Fibroblast of lung (primary cell): ENCODE measurements around the gene EEF2. TPM values are rescaled to one million over a fixed set of nuclear protein-coding genes. Genes with fewer than 3 reads are reported as not detected.

Experiments used
- DNase-seq, 2 donors: peaks; one replicate each; pipeline versions ENCODE4 v3.0.0 to v3.0.0-alpha.2; 2010; ENCODE audit warnings: low read depth in 2 of 2
- H2AFZ ChIP-seq: 2 replicates; pipeline ENCODE4 v1.5.1; 2012; ENCODE audit warnings: low read length, control low read depth, inconsistent platforms
- H3K27ac ChIP-seq: 2 replicates; pipeline ENCODE4 v1.5.1; 2011; ENCODE audit warnings: low read length, control low read depth; ENCODE audit not compliant: insufficient read depth
- H3K27me3 ChIP-seq: 2 replicates; pipeline ENCODE4 v1.5.1; 2011; ENCODE audit warnings: mild to moderate bottlenecking, low read length; ENCODE audit not compliant: control insufficient read depth, insufficient read depth
- H3K36me3 ChIP-seq: 2 replicates; pipeline ENCODE4 v1.5.1; 2011; ENCODE audit warnings: low read length; ENCODE audit not compliant: control insufficient read depth, insufficient read depth
- H3K4me1 ChIP-seq: 2 replicates; pipeline ENCODE4 v1.5.1; 2011; ENCODE audit warnings: low read length; ENCODE audit not compliant: control insufficient read depth, insufficient read depth; ENCODE audit errors: extremely low read depth
- H3K4me2 ChIP-seq: 2 replicates; pipeline ENCODE4 v1.5.1; 2011; ENCODE audit warnings: low read length, control low read depth; ENCODE audit not compliant: insufficient read depth; ENCODE audit errors: extremely low read depth
- H3K4me3 ChIP-seq, 4 experiments: fragments of 200-600 bp in 1 of 4; sonication (generic) in 1 of 4; replicated peaks in 1 of 4; 2 replicates each; pipeline ENCODE4 v1.5.1; 2011 to 2016; ENCODE audit warnings: low read length in 4 of 4, low read depth in 3 of 4, mild to moderate bottlenecking in 3 of 4, control low read depth in 2 of 4, inconsistent platforms in 1 of 4, mixed read lengths in 1 of 4; ENCODE audit not compliant: insufficient read depth in 1 of 4; ENCODE audit errors: control extremely low read depth in 1 of 4
- H3K79me2 ChIP-seq: 2 replicates; pipeline ENCODE4 v1.5.1; 2012; ENCODE audit warnings: mild to moderate bottlenecking, low read length, inconsistent platforms; ENCODE audit not compliant: control insufficient read depth, insufficient read depth
- H3K9ac ChIP-seq: 2 replicates; pipeline ENCODE4 v1.5.1; 2011; ENCODE audit warnings: mild to moderate bottlenecking, low read length, control low read depth; ENCODE audit not compliant: insufficient read depth
- H3K9me3 ChIP-seq: 2 replicates; pipeline ENCODE4 v1.5.1; 2012; ENCODE audit warnings: low read depth, low read length; ENCODE audit not compliant: control insufficient read depth, insufficient read depth
- H4K20me1 ChIP-seq: 2 replicates; pipeline ENCODE4 v1.5.1; 2011; ENCODE audit warnings: low read length; ENCODE audit not compliant: control insufficient read depth, insufficient read depth; ENCODE audit errors: extremely low read depth
- EZH2 ChIP-seq: IDR thresholded peaks from 2 replicates; pipeline ENCODE4 v1.5.1; 2012; ENCODE audit warnings: low read length, control low read depth, mild to moderate bottlenecking; ENCODE audit errors: missing control alignments
- polyA plus RNA-seq, 2 donors: library from polyadenylated mRNA; depleted of rRNA in 1 of 2; stranded (reverse) in 1 of 2; unstranded in 1 of 2; fragments of >200 nt; gene quantifications; 2 replicates each; pipeline ENCODE4 v1.2.1, GENCODE V29; 2011 to 2012; ENCODE audit warnings: missing spikeins in 1 of 2
- total RNA-seq: library from RNA; depleted of rRNA; stranded (reverse); fragments of >200 nt; gene quantifications from 2 replicates; pipeline ENCODE4 v1.2.1, GENCODE V29; 2014
- TF ChIP-seq, protein P1 (sequence below), 2 donors: IDR thresholded peaks in 1 of 2; conservative IDR thresholded peaks in 1 of 2; 1 replicate in 1 of 2; 2 replicates in 1 of 2; pipeline ENCODE4 v1.5.1; 2011 to 2012; ENCODE audit warnings: low read length in 2 of 2, control low read depth in 1 of 2, inconsistent platforms in 1 of 2, low read depth in 1 of 2, mild to moderate bottlenecking in 1 of 2

EEF2 gene
- total and polyA plus RNA-seq, 2 donors (not counting 1 experiment from before 2014, with no cell fraction given): 976 to 2,646 TPM

DNA sequence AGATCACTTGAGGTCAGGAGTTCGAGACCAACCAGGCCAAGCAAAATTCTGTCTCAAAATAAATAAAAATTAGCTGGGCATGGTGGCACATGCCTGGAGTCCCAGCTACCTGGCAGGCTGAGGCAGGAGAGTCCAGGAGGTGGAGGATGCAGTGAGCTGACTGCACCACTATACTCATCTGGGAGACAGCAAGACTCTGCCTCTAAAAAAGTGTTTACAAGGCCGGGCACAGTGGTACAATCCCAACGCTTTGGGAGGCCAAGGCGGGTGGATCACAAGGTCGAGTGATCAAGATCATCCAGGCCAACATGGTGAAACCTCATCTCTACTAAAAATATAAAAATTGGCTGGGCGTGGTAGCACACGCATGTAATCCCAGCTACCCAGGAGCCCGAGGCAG lies 10.1 kb downstream of the EEF2 start:
- Histone ChIP-seq H3K4me2 (no peak overlapping the region), H3K79me2 (peaks cover 50% of the 10 kb centered on the region), H2AFZ (no peak overlapping the region), H3K9me3 (no peaks in the 10 kb centered on the region), H3K4me3 (no peak overlapping the region), H4K20me1 (peaks cover 3% of the 10 kb centered on the region), H3K27me3 (no peaks in the 10 kb centered on the region), H3K4me1 (no peaks in the 10 kb centered on the region), H3K9ac (no peak overlapping the region), H3K36me3 (peaks cover 42% of the 10 kb centered on the region), H3K27ac (no peak overlapping the region)
- DNase-seq: no peak
- TF ChIP-seq, protein P1, sequence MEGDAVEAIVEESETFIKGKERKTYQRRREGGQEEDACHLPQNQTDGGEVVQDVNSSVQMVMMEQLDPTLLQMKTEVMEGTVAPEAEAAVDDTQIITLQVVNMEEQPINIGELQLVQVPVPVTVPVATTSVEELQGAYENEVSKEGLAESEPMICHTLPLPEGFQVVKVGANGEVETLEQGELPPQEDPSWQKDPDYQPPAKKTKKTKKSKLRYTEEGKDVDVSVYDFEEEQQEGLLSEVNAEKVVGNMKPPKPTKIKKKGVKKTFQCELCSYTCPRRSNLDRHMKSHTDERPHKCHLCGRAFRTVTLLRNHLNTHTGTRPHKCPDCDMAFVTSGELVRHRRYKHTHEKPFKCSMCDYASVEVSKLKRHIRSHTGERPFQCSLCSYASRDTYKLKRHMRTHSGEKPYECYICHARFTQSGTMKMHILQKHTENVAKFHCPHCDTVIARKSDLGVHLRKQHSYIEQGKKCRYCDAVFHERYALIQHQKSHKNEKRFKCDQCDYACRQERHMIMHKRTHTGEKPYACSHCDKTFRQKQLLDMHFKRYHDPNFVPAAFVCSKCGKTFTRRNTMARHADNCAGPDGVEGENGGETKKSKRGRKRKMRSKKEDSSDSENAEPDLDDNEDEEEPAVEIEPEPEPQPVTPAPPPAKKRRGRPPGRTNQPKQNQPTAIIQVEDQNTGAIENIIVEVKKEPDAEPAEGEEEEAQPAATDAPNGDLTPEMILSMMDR (conservative IDR thresholded peaks at IDR 0.05 in 1 of 2, IDR thresholded peaks at IDR 0.05 in 1 of 2; ENCODE audit: low read depth in 1 of 2, low read length in 2 of 2): no peak
- no peak for TF ChIP-seq EZH2

DNA sequence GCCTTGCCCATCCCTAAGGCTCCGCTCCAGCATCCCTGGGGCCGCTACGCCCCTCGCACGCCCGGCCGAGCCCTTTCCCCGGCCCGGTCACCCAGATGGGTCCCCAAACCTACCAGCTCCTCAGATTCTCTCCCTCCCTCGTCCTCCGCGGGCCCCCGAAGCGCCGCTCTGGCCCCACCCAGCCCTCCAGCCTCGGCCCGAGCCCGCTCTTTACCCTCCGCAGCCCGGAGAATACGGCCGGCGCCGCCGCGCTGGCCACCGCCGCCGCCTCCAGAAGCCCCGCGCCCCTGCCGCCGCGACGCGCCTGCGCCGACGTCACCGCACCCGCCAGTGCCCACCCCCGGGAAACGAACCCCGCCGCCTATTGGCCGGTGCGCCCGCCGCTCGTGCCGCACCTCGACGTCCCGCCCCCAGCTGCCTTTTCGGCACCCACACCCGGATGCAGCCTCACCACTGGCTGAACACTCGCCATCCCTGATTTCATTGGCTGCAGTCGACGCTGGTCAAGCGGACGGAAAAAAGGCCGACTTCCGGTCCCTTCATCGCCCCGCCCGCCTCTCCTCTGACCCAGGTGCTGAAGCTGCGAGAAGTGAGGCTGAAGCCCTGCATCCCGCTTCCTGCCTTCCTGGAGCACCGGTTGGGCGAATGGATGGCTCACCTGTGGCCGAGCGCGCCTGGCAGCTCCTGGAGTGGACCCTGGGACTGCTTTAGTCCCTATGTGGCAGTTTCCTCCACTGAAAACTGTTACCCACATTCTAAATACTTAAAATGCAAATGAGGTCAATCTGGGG lies 14.3 kb downstream of the EEF2 start, which contains the start of gene DAPK3:
DAPK3 (minus strand) TSS at position 292 of the 791 bp plus-strand sequence. CDS start 1,364 bp downstream, outside the sequence.
- no peaks in the 10 kb centered on the region for H4K20me1 ChIP-seq

DNA sequence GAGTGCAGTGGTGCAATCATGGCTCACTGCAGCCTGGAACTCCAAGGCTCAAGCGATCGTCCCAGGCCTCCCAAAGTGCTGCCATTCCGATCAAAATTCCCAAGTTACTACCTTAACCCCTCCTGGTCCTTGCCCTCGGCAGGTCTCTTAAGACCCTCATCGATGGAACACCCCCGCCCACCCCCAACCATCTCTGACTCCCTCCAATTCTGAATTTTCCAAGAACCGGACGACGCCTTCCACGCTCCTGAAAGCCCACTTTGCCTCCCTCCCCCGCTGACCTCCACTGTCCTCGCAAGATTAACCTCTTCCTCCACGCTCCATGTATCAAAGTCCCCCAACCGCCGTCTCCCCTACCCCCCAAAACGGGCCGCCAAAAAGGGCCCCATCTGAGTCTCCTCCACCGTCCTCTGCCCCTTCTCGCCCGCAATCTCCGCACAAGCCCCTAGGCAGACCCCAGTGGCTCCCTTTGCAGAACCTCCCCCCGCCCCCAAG lies 14.9 kb downstream of the EEF2 start:
- TF ChIP-seq EZH2: no peak
- TF ChIP-seq, protein P1 (conservative IDR thresholded peaks at IDR 0.05 in 1 of 2, IDR thresholded peaks at IDR 0.05 in 1 of 2; ENCODE audit: low read depth in 1 of 2, low read length in 2 of 2): no peak
- Histone ChIP-seq H3K4me3 (peak overlapping the region; percentile 62 to 92 (median 86)), H3K4me2 (peak overlapping the region; percentile 95), H2AFZ (no peak overlapping the region), H3K9me3 (no peaks in the 10 kb centered on the region), H3K27me3 (no peaks in the 10 kb centered on the region), H3K36me3 (peaks cover 18% of the 10 kb centered on the region), H4K20me1 (no peaks in the 10 kb centered on the region), H3K27ac (peak overlapping the region; percentile 97), H3K4me1 (peaks cover 15% of the 10 kb centered on the region), H3K9ac (peak overlapping the region; percentile 96), H3K79me2 (peaks cover 45% of the 10 kb centered on the region)
- DNase-seq: no peak

More for the DNA sequence above, 14.3 kb downstream of the EEF2 start, which contains the start of gene DAPK3:
- Histone ChIP-seq H3K27me3 (no peaks in the 10 kb centered on the region), H3K79me2 (peaks cover 43% of the 10 kb centered on the region), H2AFZ (no peak within 1 kb of the TSS), H3K4me3 (peak within 1 kb of the TSS; percentile 62 to 92 (median 86)), H3K36me3 (peaks cover 18% of the 10 kb centered on the region), H3K27ac (peak within 1 kb of the TSS; percentile 97), H3K9me3 (no peaks in the 10 kb centered on the region), H3K4me1 (peaks cover 15% of the 10 kb centered on the region), H3K4me2 (peak within 1 kb of the TSS; percentile 95), H3K9ac (peak within 1 kb of the TSS; percentile 96)
- DNase-seq: peak; percentile 97
- no peak for TF ChIP-seq EZH2
- TF ChIP-seq, protein P1 (conservative IDR thresholded peaks at IDR 0.05 in 1 of 2, IDR thresholded peaks at IDR 0.05 in 1 of 2; ENCODE audit: low read depth in 1 of 2, low read length in 2 of 2): no peak
